Measurements from ENCODE around the gene BNIP3. TPM values are rescaled to one million over a fixed set of nuclear protein-coding genes. Genes with fewer than 3 reads are reported as not detected.

Gene BNIP3
- total and polyA plus RNA-seq, 2 donors (not counting 3 experiments of a cell fraction or from before 2014, with no cell fraction given), result 51.4 to 53.3 TPM

DNA sequence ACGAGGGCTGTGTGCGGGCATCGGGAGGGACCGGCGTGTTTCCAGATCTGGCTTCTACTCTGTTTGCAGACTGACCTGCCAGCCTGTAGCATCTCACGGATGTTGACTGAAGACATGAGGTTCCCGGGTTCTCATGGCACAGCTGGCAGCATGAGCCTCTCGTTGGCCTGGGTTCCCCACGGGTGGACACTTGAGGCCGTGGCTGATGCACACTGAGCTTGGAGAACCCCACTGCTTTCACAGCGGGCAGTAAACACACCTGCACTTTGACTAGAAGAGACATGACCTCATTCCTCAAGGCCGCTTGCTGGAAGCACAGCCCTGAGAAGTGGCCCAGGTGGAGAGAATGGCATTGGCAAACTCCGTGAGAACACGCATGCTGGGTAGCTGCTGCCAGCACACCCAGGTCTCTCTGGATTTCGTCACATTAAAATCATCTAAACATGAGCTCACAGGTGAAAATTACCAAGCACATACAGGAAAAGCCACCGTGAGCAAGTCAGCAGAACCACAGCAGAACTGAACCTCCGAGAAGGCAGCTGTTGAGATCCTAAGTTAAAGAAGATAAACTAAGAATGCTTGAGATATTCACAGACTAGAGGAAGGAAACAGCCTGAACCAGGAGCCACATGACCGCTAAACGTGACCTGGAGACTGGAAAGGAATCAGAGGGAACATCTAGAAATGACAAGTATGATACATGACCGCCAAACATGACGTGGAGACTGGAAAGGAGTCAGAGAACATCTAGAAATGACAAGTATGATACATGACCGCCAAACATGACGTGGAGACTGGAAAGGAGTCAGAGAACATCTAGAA is 32.5 kb downstream of the BNIP3 start:
- CTCF ChIA-PET, result interaction anchor here (0.7 to 4.3 kb wide), 7 partner anchors 13 to 74 kb away, joined by 4 to 35 read pairs (median 4); no protein-coding TSS in a partner anchor
- H3K79me2 ChIP-seq (ENCODE audit: control insufficient read depth, insufficient read depth, low read length), result peaks cover 33% of the 10 kb centered on the region

More for the DNA sequence above, 32.5 kb downstream of the BNIP3 start:
- H4K20me1 ChIP-seq (replicated peaks; ENCODE audit: control insufficient read depth, extremely low read depth, insufficient read depth, low read length), result no peaks in the 10 kb centered on the region
- DNase-seq (ENCODE audit: low read depth, low spot score), result no peak
- TF ChIP-seq, protein P1, sequence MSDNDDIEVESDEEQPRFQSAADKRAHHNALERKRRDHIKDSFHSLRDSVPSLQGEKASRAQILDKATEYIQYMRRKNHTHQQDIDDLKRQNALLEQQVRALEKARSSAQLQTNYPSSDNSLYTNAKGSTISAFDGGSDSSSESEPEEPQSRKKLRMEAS (IDR thresholded peaks at IDR 0.05; ENCODE audit: insufficient read depth, insufficient read length), result no peak
- TF ChIP-seq, protein P2, sequence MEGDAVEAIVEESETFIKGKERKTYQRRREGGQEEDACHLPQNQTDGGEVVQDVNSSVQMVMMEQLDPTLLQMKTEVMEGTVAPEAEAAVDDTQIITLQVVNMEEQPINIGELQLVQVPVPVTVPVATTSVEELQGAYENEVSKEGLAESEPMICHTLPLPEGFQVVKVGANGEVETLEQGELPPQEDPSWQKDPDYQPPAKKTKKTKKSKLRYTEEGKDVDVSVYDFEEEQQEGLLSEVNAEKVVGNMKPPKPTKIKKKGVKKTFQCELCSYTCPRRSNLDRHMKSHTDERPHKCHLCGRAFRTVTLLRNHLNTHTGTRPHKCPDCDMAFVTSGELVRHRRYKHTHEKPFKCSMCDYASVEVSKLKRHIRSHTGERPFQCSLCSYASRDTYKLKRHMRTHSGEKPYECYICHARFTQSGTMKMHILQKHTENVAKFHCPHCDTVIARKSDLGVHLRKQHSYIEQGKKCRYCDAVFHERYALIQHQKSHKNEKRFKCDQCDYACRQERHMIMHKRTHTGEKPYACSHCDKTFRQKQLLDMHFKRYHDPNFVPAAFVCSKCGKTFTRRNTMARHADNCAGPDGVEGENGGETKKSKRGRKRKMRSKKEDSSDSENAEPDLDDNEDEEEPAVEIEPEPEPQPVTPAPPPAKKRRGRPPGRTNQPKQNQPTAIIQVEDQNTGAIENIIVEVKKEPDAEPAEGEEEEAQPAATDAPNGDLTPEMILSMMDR (IDR thresholded peaks at IDR 0.05; ENCODE audit: extremely low read depth in 1 of 2, insufficient read depth in 1 of 2, low read depth in 1 of 2, low read length in 2 of 2), result no peak
- TF ChIP-seq POLR2AphosphoS5 (IDR thresholded peaks at IDR 0.05; ENCODE audit: insufficient read depth, low read depth, low read length), result no peak
- no peak for TF ChIP-seq MYC (IDR thresholded peaks at IDR 0.05; ENCODE audit: low read depth, low read length)
- no peak for TF ChIP-seq GATA2 (IDR thresholded peaks at IDR 0.05; ENCODE audit: insufficient read depth, insufficient read length, low read depth, low read length)
- TF ChIP-seq FOS (IDR thresholded peaks at IDR 0.05; ENCODE audit: borderline replicate concordance, insufficient read depth, low read length), result no peak
- no peak for TF ChIP-seq POLR2A (IDR thresholded peaks at IDR 0.05; ENCODE audit: low read depth, low read length)
- TF ChIP-seq EZH2 (IDR thresholded peaks at IDR 0.05; ENCODE audit: borderline replicate concordance, low read depth, low read length, severe bottlenecking), result no peak
- TF ChIP-seq JUN (IDR thresholded peaks at IDR 0.05; ENCODE audit: borderline replicate concordance, insufficient read depth, insufficient read length, low read depth), result no peak
- no peaks in the 10 kb centered on the region for H3K9me1 ChIP-seq (replicated peaks; ENCODE audit: control insufficient read depth, extremely low read depth, insufficient read depth, low read length)
- intact Hi-C loops (cut with micrococcal nuclease) (no loop called here), dilution Hi-C loops (cut with MboI; ENCODE audit: extremely low pct_ligation_motif_present, low sequenced_read_pairs) (no loop called here)
- POLR2A ChIA-PET, result no interaction called here
- no peaks in the 10 kb centered on the region for H3K9me3 ChIP-seq (replicated peaks; ENCODE audit: control insufficient read depth, insufficient read depth, low read length)
- H3K36me3 ChIP-seq (ENCODE audit: control insufficient read depth in 2 of 2, extremely low read depth in 1 of 2, insufficient read depth in 2 of 2, low read length in 2 of 2), result peaks cover 10 to 12% of the 10 kb centered on the region in 2 experiments
- BruUV-seq (replicated peaks), result no TSS peak
- H3K27me3 ChIP-seq (ENCODE audit: control insufficient read depth in 2 of 2, insufficient read depth in 2 of 2, low read length in 2 of 2), result no peaks in the 10 kb centered on the region
- no peak overlapping the region for H3K9ac ChIP-seq (replicated peaks; ENCODE audit: extremely low read depth, insufficient read depth, low read length)
- no peak overlapping the region for H3K4me2 ChIP-seq (ENCODE audit: insufficient read depth, low read length)
- no peak for FAIRE-seq
- peaks cover 39% of the 10 kb centered on the region for H3K4me1 ChIP-seq (ENCODE audit: control insufficient read depth, extremely low read depth, insufficient read depth, low read length)
- no peak overlapping the region for H2AFZ ChIP-seq (ENCODE audit: low read depth, low read length)
- H3K27ac ChIP-seq (ENCODE audit: insufficient read depth, low read depth, low read length), result peak overlapping the region; percentile 93
- H3K4me3 ChIP-seq (replicated peaks in 1 of 3; ENCODE audit: insufficient read depth in 1 of 3, low read depth in 1 of 3, low read length in 3 of 3), result no peak overlapping the region

All from endothelial cell of umbilical vein (primary cell).